HG03066 (cell line): ENCODE data around the gene KRTAP12-4.
"Not testable (repeated sequence)": the region's sequence is repeated elsewhere in the genome, so short reads cannot be mapped to it uniquely, and the experiment has no call there.

ENCODE experiments used
- ATAC-seq: cut with Tn5 transposase; IDR thresholded peaks from one replicate; pipeline ENCODE4 v1.9.1; 2021; ENCODE audit warnings: low read depth; ENCODE audit not compliant: unreplicated experiment

KRTAP12-4 gene

DNA sequence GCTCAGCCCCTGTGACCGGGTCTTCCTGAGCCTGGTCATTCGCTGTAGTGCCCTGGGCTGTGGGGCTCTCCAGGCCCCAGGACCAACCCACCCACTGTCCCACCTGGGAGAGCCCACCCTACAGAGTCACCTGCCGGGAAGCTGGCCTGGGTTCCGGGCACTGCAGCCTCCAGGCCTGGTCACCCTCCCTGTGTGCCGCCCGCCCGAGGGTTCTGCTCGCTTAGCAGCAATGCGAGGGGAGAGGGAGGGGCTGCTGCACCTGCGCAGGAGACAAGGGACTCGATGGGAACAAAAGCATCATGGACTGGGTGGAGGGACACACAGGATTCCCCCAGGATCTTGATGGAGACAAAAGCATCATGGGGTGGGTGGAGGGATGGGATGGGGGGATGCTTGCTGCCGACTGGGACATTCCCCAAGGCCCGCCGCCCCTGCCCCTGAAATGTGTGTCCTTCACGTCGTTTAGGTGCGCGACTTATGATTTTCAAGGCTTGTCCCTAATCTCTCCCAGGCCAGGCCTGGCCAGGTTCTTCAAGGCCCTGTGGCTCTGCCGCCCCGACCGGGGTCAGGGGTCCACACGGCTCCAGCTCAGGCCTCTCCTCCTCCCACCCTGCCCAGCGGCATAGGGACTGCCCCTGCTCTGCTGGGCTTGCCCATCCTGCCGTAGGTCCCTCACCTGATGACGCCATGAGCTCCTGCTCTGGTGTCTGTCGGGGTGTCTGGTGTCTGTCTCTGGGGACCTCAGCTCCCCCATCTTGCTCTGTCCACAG is 40.9 kb downstream of the KRTAP12-4 start:
- ATAC-seq: no peak

DNA sequence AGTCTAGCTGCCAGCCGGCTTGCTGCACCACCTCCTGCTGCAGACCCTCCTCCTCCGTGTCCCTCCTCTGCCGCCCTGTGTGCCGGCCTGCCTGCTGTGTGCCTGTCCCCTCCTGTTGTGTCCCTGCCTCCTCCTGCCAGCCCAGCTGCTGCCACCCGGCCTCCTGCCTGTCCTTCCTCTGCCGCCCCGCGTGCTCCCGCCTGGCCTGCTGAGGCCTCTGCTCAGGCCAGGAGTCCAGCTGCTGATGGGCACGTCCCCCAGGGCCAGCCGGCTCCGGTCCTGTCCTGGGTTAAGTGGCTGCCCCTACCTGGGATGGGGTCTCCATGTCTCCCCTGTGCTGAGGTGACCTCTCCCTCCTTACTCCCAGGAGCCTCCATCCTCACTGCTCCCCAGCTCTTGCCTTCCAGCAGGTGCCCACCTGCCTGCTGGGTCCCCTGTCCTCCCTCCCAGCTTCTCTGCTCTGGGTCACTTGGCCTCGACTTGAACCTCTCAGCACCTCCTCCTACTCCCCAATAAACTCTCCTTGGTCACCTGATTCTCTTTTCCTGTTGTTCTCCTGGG is 41.7 kb downstream of the KRTAP12-4 start:
- ATAC-seq: no peak

DNA sequence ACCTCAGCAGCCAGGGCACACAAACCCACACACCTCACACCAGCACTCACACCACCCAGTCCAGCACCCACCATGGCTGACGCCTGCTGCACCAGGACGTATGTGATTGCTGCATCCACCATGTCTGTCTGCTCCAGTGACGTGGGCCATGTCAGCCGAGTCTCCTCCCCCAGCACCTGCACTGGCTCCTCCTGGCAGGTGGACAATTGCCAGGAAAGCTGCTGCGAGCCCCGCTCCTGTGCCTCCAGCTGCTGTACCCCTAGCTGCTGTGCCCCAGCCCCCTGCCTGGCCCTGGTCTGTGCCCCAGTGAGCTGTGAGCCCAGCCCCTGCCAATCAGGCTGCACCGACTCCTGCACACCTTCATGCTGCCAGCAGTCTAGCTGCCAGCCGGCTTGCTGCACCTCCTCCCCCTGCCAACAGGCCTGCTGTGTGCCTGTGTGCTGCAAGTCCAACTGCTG is 42.4 kb downstream of the KRTAP12-4 start, which contains the start of gene KRTAP10-8:
TSS of gene KRTAP10-8 (plus strand) at position 51 of the 458 bp plus-strand sequence. CDS start at position 73, 22 bp downstream.
- no peak for ATAC-seq

DNA sequence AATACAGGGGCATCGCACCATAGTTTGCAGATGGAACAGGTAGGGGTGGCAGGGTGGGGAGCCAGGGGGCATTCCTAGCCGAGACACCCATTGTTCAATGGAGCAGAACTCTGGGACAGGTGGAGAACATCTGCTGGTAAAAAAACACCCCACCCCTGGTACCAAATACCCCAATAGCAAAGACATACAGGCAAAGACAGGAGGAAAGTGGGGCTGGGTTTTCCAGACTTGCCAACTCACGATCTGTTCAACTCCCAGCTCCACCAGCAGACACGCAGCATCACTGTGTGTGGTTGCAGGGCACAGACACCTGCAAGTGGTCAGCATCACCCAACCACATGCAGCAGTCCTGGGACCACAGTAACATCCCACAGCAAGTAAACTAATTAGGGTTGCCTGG is 42.9 kb downstream of the KRTAP12-4 start:
- no peak for ATAC-seq

DNA sequence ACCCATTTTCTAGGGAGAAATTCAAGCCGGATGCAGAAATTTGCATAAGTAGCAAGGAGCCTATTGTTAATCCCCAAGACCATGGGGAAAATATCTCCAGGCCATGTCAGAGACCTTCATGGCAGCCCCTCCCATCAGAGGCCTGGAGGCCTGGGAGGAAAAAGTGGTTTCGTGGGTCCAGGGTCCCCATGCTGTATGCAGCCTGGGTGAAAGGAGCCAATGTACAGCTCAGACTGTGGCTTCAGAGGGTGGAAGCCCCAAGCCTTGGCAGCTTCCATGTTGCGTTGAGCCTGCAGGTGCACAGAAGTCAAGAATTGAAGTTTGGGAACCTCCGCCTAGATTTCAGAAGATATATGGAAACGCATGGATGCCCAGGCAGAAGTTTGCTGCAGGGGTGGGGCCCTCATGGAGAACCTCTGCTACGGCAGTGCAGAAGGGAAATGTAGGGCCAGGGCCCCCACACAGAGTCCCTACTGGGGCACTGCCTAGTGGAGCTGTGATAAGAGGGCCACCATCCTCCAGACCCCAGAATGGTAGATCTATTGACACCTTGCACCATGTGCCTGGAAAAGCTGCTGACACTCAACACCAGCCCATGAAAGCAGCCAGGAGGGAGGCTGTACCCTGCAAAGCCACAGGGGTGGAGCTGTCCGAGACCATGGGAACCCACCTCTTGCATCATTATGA is 44.2 kb downstream of the KRTAP12-4 start:
- ATAC-seq: not testable (repeated sequence)

DNA sequence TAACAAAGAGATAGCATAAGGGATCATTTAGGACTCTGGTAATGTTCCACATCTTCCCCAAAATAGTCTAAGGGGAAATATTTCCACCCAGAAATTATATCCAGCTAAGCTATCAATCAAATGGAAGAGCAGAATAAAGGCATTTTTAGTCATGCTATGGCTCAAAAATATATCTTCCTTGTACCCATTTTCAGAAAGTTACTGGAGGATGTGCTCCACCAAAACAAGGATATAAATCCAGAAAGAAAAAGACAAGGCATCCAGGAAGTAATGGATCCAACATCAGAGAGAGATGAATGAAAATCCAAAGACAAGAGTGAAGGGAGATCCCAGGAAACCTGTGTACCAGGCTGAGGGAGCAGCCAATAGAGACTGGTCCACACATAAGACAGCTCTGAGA is 45.3 kb downstream of the KRTAP12-4 start:
- ATAC-seq: no peak

DNA sequence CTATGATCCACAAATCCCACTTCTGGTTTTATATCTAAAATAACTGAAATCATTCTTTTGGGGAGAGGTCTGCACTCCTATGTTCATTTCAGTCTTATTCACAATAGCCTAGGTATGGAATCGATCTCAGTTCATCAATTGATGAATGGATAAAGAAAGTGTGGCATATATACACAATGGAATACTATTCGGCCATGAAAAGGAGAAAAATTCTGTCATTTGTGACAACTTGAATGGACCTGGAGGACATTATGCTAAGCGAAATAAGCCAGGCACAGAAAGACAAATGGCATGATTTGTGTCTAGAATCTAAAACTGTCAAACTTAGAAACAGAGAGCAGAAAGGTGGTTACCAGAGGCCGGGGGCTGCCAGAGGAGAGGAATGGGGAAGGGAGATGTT is 48.0 kb downstream of the KRTAP12-4 start:
- no peak for ATAC-seq
